UCSD-AML1 (cell line): ENCODE measurements around the gene HDAC4.
A peak's percentile ranks its signal among the peaks of the same experiment; 100 is the strongest.

Source experiments
- DNase-seq: peaks from one replicate; lab custom pipeline; 2025; ENCODE audit not compliant: unreplicated experiment; lab: John Stamatoyannopoulos, UW

The HDAC4 gene

GRCh38 chr2:239329972-239330572, 70.7 kb downstream of the HDAC4 start:
- no peak for DNase-seq

DNA sequence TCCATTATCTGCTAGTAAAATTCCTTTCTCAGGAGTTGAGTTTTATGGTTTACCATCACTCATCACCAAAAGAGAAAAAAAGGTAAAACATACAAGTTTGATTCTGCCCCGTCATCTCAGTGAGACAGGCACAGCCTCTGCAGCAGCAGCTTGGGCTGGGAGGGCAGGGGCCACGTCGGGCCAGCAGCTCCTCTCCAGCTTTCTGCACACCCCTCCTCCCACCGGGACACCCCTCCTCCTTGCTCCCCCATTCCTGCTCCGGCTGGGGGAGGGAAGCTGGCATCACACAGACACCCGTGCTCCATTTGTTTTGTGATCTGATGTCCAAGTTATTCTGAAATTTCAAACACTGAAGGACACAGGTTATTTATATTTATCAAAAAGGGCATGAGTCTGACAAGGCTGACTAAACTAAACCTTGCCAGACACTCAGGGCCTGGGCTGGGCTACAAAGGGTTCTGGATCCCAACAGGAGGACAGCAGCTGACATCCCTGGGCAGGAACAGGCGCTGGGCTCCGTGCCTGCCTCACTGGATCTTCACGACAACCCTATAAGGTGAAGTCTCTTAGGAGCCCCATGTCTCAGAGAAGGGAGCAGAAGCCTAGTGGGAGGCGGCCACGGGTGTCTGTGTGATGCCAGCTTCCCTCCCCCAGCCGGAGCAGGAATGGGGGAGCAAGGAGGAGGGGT, 71.4 kb downstream of the HDAC4 start:
- no peak for DNase-seq

- no peak for DNase-seq
Measured at GRCh38 chr2:239328351-239329191, 72.2 kb downstream of the HDAC4 start.

DNA sequence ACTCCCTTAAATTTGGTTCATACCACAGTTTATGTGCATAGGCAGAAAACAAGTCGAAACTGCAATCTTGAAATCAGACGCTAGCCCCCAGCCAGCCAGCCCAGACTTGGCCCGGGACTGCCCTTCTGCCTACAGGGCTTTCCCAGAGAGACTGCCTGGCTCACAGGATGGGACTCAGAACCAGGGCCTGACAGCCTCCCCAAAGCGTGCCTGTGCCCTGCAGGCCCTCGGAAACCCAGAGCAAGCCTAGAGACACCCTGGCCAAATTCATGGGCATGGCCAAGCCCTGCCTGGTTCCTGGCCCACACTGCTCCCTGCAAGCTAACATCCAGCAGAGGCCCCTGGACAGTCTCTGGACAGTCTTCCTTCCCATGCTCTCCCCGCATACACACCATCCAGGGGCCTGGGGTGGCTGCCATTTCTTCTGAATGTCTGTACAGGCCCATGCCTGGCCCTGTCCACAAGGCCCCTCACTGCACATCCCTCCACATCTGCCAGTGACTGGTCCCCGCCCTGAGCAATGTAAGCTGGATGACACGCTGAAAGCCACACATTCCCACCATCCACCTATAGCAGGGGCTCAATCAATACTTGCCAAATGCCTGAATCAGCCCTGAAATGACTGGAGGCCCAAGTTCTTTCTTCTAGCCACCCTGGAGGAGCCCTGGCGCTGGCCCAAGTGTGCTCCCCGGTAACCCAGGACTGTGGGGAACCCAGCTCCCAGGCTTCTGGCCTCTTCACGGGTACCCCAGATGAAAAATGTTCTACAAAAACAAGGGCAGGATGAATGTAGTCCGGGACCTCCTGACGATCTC, 73.1 kb downstream of the HDAC4 start:
- no peak for DNase-seq

DNA sequence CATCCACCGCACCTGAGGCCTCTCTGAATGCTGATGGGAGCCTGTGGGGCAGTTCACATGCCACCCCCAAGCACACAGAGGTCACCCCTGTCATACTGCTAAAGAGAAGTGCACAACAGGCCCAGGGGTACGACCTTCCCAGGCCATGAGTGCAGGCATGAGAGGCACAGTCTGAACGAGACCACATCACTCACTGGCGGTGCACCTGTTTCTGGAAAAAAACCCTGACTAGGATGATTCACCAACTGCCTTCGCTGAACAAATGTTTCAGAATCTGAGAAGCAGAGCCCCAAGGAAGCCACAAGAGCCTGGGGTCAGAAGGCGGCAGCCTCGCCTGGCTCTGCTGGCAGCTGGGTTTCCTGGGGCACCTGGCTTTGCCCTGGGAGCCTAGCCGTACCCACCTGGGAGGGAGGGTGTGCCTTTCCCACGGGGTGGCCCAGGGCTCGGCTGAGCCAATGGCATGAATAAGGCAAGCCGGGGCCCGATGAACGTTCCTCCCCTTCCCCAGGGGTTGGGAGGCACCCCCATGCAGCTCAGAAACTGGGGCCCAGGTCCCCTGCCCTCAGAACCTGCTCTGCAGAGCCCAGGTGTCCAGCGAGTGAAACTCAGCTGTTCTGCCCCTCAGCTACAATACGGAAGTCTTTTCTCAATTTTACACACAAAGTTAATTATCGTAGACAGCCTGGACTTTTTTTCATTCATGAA, 73.8 kb downstream of the HDAC4 start:
- DNase-seq, result no peak

DNA sequence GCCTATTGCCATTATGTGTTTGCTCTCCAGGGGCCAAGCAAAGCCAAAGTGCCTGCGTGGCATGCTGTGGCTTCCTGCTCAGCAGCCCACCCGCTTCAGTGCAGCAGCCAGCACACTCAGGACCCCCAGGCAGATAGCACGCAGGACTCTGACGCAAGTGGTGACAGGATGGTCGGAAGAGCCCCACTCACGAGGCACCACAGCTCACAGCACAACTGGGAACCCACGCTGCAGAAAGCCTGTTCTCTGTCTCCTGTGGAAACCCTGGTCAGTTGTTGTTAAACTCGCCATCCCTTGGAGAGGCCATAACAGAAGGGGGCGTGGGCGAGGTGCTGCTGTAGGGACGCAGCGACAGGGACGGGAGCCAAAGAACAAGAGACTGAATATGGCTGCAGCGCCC, 76.4 kb downstream of the HDAC4 start:
- no peak for DNase-seq

- no peak for DNase-seq
Measured at GRCh38 chr2:239323447-239323846, 77.4 kb downstream of the HDAC4 start.

GRCh38 chr2:239322416-239323086, 78.3 kb downstream of the HDAC4 start:
- no peak for DNase-seq

DNA sequence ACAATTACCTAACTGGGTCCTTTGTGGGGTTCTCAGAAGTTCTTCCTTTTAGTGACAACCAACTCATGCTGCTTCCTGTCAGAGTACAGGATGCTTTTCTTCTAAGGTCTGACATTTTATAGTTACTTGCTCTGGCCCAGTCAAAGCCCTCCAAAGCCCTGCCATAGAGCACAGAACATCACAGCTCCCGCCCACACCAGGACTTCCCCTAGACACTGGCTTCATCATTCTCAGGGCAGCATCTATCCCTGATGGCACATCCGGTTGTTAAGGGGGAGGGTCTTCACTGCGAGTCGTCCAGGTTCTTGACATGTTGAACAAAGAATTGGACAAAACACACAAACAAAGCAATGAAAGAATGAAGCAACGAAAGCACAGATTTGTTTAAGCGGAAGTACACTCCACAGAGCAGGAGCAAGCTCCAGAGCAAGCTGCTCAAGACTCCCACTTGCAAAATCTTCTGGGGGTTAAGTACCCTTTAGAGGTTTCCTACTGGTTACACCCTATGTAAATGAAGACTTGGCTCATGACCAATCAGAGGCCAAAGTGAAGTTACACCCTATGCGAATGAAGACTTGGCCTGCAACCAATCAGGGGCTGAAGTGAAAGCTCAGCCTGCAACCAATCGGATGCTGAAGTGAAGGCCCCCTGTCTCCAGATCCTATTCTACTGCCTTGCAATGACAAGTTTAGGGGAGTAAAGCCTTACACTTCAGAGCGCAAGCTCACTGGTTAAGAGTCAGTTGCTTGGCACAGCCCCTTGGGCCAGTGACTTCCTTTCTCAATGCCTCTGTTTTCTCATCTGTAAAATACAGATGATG, 79.0 kb downstream of the HDAC4 start:
- no peak for DNase-seq

GRCh38 chr2:239318790-239319661, 81.8 kb downstream of the HDAC4 start:
- DNase-seq, result peak; percentile 40

DNA sequence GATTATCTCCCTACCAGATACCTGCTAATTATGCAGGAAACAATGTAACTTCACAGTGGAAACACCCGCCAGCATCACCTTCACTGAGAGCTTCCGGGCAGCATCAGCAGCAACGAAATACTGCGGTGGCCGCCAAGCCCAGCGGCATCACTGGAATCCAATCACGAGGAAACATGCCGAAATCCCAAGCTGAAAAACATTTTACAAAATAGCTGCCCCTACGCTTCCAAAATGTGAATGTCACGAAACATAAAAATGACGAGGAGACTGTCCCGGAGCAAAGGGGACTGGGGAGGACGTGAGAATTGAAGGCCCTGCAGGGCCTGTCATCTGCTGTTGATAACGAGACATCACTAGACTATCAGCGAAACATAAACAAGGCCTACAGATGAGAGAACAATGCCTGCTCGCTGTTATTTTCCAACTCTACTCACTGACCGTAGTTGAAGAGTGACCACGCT, 82.6 kb downstream of the HDAC4 start:
- DNase-seq, result no peak

GRCh38 chr2:239316562-239317465, 84.0 kb downstream of the HDAC4 start:
- DNase-seq, result no peak

GRCh38 chr2:239315308-239315707, 85.5 kb downstream of the HDAC4 start:
- DNase-seq, result no peak

DNA sequence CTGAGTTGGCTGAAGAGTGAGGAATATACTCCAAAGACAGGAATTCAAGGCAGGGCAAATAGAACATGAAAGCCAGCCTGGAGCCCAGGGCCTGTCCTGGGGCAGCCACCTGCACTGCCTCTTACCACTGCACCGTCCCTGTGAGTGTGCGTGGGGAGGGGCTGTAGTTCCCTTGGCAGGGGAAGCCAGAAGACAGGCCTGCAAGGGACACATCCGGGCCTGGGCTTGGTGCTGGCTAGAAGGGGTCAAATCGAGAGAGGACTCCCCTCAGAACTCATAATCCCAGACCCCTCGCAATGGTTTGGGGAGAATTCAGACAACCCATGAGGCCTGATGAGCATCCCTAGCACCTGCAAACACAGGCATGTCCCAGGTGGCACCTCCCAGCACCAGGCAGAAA, 87.0 kb downstream of the HDAC4 start:
- DNase-seq, result no peak

GRCh38 chr2:239312741-239313667, 87.8 kb downstream of the HDAC4 start:
- DNase-seq, result no peak

GRCh38 chr2:239312081-239312511, 88.7 kb downstream of the HDAC4 start:
- DNase-seq, result no peak
